KMS-11 (cell line): ENCODE results near the gene CCNC.
A peak's percentile ranks its signal among the peaks of the same experiment; 100 is the strongest.

Experiments
- H2AFZ ChIP-seq: fragments of 200-600 bp; sonication (generic); 2 replicates; pipeline ENCODE4 v1.6.1; 2016; ENCODE audit warnings: antibody characterized with exemption, mixed run types, low read depth
- H3K27ac ChIP-seq: fragments of 200-600 bp; sonication (generic); 2 replicates; pipeline ENCODE4 v1.6.1; 2016; ENCODE audit warnings: mild to moderate bottlenecking, mixed run types
- H3K27me3 ChIP-seq: fragments of 200-600 bp; sonication (generic); 2 replicates; pipeline ENCODE4 v1.6.1; 2017; ENCODE audit warnings: mild to moderate bottlenecking, low read depth, mixed run types, moderate library complexity; ENCODE audit not compliant: insufficient read depth
- H3K36me3 ChIP-seq: fragments of 200-600 bp; sonication (generic); 2 replicates; pipeline ENCODE4 v1.6.1; 2017; ENCODE audit warnings: mild to moderate bottlenecking, mixed run types; ENCODE audit not compliant: insufficient read depth
- H3K4me1 ChIP-seq: fragments of 200-600 bp; sonication (generic); 2 replicates; pipeline ENCODE4 v1.6.1; 2016; ENCODE audit warnings: mild to moderate bottlenecking, low read depth, mixed run types; ENCODE audit not compliant: poor library complexity, severe bottlenecking
- H3K4me2 ChIP-seq: fragments of 200-600 bp; sonication (generic); 2 replicates; pipeline ENCODE4 v1.7.0; 2016; ENCODE audit warnings: mild to moderate bottlenecking, mixed run types
- H3K4me3 ChIP-seq: fragments of 200-600 bp; sonication (generic); IDR thresholded peaks from 2 replicates; pipeline ENCODE4 v1.6.1; 2017; ENCODE audit warnings: low read depth, low read length, mixed read lengths; ENCODE audit not compliant: insufficient read depth
- H3K79me2 ChIP-seq: fragments of 200-600 bp; sonication (generic); 2 replicates; pipeline ENCODE4 v1.6.1; 2016; ENCODE audit warnings: low read depth, mixed run types; ENCODE audit not compliant: insufficient read depth
- H3K9ac ChIP-seq: fragments of 200-600 bp; sonication (generic); 2 replicates; pipeline ENCODE4 v1.6.1; 2016; ENCODE audit warnings: mild to moderate bottlenecking, mixed run types
- H4K20me1 ChIP-seq: fragments of 200-600 bp; sonication (generic); 2 replicates; pipeline ENCODE4 v1.6.1; 2016; ENCODE audit warnings: mild to moderate bottlenecking, mixed run types; ENCODE audit not compliant: insufficient read depth
- CTCF ChIP-seq: fragments of 200-600 bp; sonication (generic); conservative IDR thresholded peaks from 2 replicates; pipeline ENCODE4 v1.6.1; 2017; ENCODE audit warnings: low read depth, mild to moderate bottlenecking, antibody characterized with exemption, low read length, moderate library complexity, mixed read lengths

CCNC gene

GRCh38 chr6:99543968-99544367 is 24.5 kb downstream of the CCNC start:
- H3K79me2 ChIP-seq, result no peaks in the 10 kb centered on the region
- TF ChIP-seq CTCF, result no peak
- H3K27ac ChIP-seq, result no peak overlapping the region
- H3K9ac ChIP-seq, result no peak overlapping the region
- no peaks in the 10 kb centered on the region; the same call in 1 of the 2 replicates for H3K36me3 ChIP-seq
- H3K4me3 ChIP-seq, result no peak overlapping the region
- no peaks in the 10 kb centered on the region for H4K20me1 ChIP-seq
- H2AFZ ChIP-seq, result no peak overlapping the region
- H3K4me2 ChIP-seq, result no peak overlapping the region
- no peaks in the 10 kb centered on the region for H3K27me3 ChIP-seq
- peaks cover 8% of the 10 kb centered on the region for H3K4me1 ChIP-seq

- Histone ChIP-seq H3K79me2 (no peaks in the 10 kb centered on the region), H2AFZ (no peak overlapping the region), H3K4me2 (no peak overlapping the region), H3K9ac (no peak overlapping the region), H4K20me1 (no peaks in the 10 kb centered on the region), H3K4me3 (no peak overlapping the region), H3K27ac (no peak overlapping the region), H3K36me3 (no peaks in the 10 kb centered on the region), H3K27me3 (no peaks in the 10 kb centered on the region), H3K4me1 (no peaks in the 10 kb centered on the region)
- no peak for TF ChIP-seq CTCF
Measured at GRCh38 chr6:99530627-99531026, 37.8 kb downstream of the CCNC start.

- peaks cover 7% of the 10 kb centered on the region for H3K4me1 ChIP-seq
- no peak for TF ChIP-seq CTCF
- no peak overlapping the region for H3K4me2 ChIP-seq
- no peaks in the 10 kb centered on the region for H3K36me3 ChIP-seq
- no peaks in the 10 kb centered on the region for H3K27me3 ChIP-seq
- H3K4me3 ChIP-seq, result no peak overlapping the region
- no peaks in the 10 kb centered on the region for H4K20me1 ChIP-seq
- no peak overlapping the region for H3K27ac ChIP-seq
- H3K79me2 ChIP-seq, result peaks cover 3% of the 10 kb centered on the region; the same call in 1 of the 2 replicates
- H2AFZ ChIP-seq, result no peak overlapping the region
- no peak overlapping the region for H3K9ac ChIP-seq
Measured at GRCh38 chr6:99522531-99522930, 45.9 kb downstream of the CCNC start.

- Histone ChIP-seq H3K4me2 (peak overlapping the region; percentile 45; the same call in 1 of the 2 replicates), H3K27me3 (no peaks in the 10 kb centered on the region), H4K20me1 (no peaks in the 10 kb centered on the region), H3K9ac (peak overlapping the region; percentile 76), H3K79me2 (peaks cover 3% of the 10 kb centered on the region; the same call in 1 of the 2 replicates), H3K4me1 (peaks cover 7% of the 10 kb centered on the region), H2AFZ (peak overlapping the region; percentile 68), H3K36me3 (no peaks in the 10 kb centered on the region), H3K4me3 (no peak overlapping the region), H3K27ac (peak overlapping the region; percentile 69)
- TF ChIP-seq CTCF, result no peak
Measured at GRCh38 chr6:99521633-99522151, 46.8 kb downstream of the CCNC start.
